ENCODE measurements around the gene MAPRE2. TPM values are rescaled to one million over a fixed set of nuclear protein-coding genes. Genes with fewer than 3 reads are reported as not detected.
"Not testable (repeated sequence)": the region's sequence is repeated elsewhere in the genome, so short reads cannot be mapped to it uniquely, and the experiment has no call there.

MAPRE2 gene
- total RNA-seq, 1 donor from 2014 or later: 101 TPM

DNA sequence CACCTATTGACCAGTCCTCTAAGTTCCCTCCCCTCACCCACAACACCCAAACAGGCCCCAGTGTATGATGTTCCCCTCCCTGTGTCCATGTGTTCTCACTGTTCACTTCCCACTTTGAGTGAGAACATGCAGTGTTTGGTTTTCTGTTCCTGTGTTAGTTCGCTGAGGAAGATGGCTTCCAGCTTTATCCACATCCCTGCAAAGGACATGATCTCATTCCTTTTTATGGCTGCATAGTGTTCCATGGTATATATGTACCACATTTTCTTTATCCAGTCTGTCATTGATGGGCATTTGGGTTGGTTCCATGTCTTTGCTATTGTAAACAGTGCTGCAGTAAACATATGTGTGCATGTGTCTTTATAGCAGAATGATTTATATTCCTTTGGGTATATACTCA, 66.9 kb downstream of the MAPRE2 start:
- ATAC-seq (ENCODE audit: poor library complexity); intact Hi-C loops (cut with DNase I): not testable (repeated sequence)

DNA sequence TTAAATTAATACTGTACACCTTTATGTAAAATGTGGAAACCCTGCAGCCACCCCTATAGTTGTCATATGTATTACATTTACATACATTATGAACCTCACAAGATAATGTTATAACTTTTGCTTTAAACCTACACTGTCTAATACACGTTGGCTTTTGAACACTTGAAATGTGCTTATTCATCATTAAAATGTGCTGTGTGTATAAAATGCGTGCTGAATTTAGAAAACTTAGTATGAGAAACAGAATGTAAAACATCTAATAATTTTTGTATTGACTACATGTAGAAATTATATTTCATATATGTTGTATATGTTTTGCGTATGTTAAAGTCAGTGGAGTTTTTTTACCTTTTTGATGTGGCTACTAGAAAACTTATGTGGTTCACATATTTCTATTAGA, 68.8 kb downstream of the MAPRE2 start:
- intact Hi-C loops (cut with DNase I): no loop called here
- ATAC-seq (ENCODE audit: poor library complexity): no peak
- no peak for DNase-seq

More for the DNA sequence above, 66.9 kb downstream of the MAPRE2 start:
- DNase-seq: not testable (repeated sequence)

DNA sequence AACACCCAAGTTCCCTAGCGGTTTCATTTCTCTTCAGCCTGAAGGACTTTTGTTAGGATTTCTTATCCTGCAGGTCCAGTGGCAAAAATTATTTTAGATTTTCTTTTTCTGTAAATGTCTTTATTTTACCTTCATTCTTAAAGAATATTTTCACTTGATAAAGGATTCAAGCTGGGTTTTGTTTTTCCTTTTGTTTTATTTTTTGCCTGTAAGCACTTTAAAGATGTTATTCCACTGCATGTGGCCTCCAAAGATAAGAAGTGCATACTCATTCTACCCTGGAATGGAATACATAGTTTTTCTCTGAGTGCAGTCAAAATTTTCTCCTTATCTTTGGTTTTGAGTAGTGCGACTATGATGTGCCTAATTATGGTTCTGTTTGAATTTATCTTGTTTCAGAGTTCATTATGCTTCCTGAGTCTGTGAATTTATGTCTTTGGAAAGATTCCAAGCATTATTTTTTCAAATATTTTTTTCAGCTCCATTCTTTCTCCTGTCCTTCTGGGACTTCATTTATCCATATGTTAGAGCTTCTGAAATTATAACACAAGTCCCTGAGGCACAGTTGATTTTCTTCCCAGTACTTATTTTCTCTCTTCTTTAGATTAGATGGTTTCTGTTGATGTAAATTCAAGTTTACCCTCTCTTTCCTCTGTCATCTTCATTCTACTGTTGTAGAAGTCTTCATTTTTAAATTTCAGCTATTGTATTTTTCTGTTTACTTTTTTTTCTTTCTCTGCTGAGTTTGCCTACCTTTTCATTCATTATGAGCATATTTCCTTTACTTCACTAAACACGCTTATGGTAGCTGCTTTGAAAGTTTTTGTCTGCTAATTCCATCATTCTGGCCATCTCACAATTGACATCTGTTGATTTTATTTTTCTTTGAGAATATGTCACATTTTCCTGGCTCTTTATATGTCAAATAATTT, 69.6 kb downstream of the MAPRE2 start:
- intact Hi-C loops (cut with DNase I): no loop called here
- ATAC-seq (ENCODE audit: poor library complexity) (no peak), DNase-seq (no peak)

DNA sequence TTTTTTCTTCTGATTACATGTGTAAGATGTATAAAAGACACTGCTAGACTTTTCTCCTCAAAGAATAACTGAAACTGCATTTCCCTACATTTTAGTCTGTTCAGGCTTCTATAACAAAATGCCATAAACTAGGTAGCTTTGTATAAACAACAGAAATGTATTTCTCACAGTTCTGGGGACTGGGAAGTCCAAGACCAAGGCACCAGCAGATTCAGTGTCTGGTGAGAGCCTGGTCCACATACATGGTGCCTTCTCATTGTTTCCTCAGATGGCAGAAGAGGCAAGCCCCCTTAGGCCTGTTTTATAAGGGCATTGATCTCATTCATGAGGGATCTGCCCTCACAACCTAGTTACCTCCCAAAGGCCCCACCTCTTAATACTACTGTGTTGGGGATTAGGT, 71.5 kb downstream of the MAPRE2 start:
- intact Hi-C loops (cut with DNase I): no loop called here
- DNase-seq (no peak), ATAC-seq (ENCODE audit: poor library complexity) (no peak)

DNA sequence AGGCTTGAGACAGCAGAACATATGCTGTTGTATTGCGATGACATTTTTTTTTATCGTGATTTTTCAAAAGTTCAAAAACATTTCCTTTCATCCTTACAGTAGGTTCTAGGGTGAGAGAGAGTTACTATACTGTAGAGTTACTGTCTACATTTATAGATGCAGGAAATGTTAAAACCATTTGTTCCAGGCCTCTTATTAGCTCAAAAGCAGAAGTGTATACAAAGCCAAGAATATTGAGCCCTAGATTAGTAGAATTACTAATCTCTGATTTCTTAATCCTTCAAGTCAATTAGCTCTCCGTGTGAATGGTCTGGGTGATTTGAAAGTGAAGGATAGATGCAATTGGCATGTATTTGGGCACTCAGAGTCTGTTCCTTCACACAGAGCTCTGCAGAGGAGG, 73.1 kb downstream of the MAPRE2 start:
- no peak for ATAC-seq (ENCODE audit: poor library complexity)
- intact Hi-C loops (cut with DNase I): no loop called here
- no peak for DNase-seq

DNA sequence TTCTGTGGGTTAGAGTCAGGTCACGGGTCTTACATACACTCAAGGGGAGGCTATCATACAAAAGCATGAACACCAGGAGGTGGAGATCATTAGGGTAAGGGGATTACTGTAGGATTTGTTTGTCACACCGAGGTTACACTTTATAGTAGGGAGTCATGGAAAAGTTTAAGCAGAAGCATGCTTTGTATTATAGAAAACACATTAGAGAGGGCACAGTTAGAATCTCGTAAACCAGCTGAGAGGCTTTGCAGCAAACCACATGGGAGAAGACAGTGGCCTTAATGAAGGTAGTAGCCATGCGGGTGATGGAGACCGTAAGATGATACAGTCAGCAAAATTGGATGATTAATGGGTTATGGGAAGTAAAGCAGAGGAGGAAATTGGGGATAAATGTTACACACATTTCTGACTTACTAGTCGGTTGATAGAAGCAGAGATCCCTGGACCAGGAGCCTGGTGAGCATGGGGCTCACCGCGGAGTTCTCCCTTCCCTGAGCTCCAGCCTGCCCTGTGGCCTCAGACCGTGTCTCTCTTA, 75.6 kb downstream of the MAPRE2 start:
- intact Hi-C loops (cut with DNase I): no loop called here
- DNase-seq (no peak), ATAC-seq (ENCODE audit: poor library complexity) (no peak)

DNA sequence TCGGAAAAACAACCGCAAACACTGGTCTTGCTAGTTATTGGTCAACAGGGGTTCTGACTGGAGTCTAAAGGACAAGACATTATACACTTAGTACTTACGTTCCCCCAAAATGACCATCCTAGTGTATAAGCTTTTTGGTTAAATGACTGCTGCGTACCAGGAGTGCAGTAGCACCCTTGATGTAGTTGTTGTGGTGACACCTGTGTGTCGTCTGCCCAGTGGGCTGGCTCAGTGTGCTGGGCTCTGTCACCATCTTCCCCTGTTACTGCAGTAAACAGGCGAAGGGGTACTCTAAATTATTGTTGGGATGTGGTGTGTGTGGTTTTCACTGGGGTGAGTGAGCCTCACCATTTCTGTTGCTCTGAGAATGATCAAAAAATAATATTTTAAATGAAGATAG, 76.2 kb downstream of the MAPRE2 start:
- DNase-seq: no peak
- no peak for ATAC-seq (ENCODE audit: poor library complexity)
- intact Hi-C loops (cut with DNase I): no loop called here

DNA sequence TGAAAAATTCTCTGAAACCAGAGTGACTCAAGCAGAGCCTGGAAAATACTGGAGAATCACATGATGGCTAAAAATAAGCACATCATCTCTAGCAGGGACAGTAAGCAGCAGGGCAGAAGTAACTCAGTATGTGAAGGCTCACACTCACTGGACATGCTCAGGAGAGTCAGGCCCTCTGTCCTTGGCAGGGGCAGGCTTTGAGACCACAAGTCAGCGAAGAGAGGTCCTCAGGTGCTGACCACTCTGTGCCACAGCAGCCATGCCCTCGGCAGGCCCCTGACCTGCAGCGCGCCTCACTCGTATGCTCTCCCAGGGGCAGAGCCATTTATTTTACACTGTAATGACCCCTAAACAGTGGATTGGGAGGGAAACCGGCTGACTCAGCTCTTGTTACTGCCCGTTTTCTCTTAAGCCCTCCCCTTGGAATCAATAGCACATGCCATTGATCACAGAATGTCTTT, 76.8 kb downstream of the MAPRE2 start:
- intact Hi-C loops (cut with DNase I): no loop called here
- peak; percentile 87 for ATAC-seq (ENCODE audit: poor library complexity)
- no peak for DNase-seq

DNA sequence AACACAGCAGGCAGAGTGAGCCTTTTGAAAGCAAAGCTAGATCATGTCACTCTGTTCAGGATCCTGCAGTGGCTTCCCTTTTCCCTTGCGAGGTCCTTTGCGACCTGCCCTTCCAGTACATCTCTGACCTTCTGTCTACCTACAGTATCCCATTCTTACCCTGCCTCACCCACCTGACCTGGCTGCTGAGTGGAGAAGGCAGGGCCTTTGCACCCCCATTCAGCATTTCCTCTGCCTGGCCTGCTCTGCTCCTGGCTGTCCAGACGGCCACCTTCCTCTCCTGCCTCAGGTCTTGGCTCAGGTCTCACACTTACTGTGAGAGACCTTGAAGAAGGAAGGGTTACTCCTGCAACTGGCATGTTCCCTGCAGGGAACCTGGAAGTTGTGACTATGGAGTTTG, 77.4 kb downstream of the MAPRE2 start:
- DNase-seq (no peak), ATAC-seq (ENCODE audit: poor library complexity) (peak; percentile 11)
- intact Hi-C loops (cut with DNase I): no loop called here

DNA sequence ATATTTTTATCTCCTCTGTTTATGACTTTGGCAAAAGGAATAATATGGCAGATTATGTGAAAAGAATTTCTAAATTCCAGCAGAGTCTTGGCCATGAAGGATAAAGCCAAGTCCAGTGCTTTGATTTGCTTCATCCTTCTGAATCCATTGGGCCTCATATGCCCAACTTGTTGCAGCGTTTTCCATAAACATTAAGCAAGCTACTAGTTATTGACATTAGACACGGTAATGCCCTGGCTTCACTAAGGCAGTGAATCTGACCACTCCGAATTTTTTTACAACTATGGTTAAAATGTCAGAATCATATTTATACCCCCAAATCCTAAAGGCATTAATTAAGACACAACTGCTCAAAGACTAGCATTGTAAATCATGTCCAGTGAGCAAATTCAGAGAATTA, 79.8 kb downstream of the MAPRE2 start:
- ATAC-seq (ENCODE audit: poor library complexity): no peak
- intact Hi-C loops (cut with DNase I): no loop called here
- DNase-seq: no peak

DNA sequence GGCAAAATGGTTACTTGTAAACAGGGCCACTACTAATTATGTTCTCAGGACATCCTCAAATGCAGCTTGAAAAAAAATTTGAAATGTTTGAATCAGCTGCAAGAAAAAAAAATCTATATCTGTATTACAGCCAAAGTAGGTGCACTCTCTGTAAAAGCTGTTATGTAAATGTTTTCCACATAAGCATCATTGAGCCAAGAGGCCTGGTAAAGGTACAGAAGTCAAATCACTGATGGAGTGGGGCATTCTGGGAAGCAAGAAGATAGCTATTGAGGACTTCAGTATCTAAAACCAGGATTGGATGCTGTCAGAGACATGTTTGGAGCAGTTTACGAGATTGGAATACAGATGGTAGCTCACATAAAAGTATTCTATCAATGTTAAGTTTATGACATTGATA, 80.3 kb downstream of the MAPRE2 start:
- intact Hi-C loops (cut with DNase I): no loop called here
- ATAC-seq (ENCODE audit: poor library complexity): no peak
- no peak for DNase-seq

DNA sequence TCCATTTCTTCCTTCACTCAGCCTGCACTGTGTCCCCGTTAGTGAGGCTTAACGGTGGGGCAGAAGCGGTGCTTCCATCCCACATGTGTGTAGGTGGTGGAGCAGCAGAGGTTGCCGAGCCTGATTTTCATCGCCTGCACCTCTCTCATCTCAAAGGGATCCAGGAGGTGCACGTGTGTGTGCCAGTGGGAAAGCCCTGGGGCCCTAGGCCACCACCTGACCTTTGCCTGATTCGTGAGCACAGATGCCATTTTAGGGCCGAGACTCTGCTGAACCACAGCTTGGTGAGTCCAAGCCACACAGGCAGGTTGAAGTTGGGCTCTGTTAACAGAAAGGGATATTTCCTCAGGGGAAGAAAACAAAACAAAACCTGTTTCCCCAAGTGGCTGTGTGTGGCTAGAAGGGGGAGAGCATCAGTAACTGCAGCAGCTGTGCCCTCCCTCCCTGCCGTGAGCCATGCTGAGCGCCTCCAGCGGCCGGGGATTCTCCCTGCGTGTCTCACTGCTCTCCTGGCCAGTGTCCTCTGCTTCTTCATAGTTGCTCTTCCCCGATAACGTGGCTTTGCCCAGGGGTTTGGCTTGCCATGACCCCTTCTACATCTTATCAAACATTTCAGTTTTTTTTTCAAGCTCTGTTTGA, 81.5 kb downstream of the MAPRE2 start:
- DNase-seq (no peak), ATAC-seq (ENCODE audit: poor library complexity) (peak; percentile 60)
- intact Hi-C loops (cut with DNase I): no loop called here

DNA sequence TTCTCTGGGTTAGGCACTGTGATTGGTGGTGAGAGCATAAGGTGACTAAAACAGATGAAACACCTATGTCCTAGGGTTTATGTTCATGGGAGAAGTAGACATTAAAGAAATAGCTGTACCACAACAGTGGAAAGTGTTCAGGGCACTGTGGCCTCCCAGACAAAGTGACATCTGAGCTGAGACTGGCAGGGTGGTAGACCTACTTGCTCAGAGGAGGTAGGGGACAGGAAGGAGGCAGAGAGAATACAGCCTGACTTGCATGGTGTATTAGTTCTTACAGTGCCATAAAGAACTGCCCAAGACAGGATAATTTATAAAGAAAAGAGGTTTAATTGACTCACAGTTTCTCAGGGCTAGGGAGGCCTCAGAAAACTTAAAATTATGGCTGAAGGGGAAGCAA, 82.6 kb downstream of the MAPRE2 start:
- ATAC-seq (ENCODE audit: poor library complexity): no peak
- DNase-seq: no peak
- intact Hi-C loops (cut with DNase I): no loop called here

DNA sequence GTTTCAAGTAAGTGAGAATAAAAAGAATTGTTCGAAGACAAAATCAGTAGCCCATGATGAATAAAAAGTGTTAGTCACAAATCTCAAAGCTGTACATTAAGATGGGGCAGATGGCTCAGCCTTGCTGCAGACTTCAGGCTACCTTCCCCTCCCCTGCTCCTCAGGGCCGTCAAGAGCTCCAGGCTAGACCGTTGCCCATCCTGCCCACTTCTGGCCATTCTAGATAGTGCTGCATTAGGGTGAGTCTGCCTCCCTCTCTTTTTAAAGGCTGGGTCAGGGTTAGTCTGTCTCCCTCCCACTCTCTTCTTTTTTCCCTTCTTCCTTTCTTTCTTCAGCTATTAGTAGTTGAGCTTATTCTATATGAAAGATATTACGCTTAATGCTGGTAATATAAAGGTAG, 86.0 kb downstream of the MAPRE2 start:
- intact Hi-C loops (cut with DNase I): no loop called here
- DNase-seq (no peak), ATAC-seq (ENCODE audit: poor library complexity) (no peak)

DNA sequence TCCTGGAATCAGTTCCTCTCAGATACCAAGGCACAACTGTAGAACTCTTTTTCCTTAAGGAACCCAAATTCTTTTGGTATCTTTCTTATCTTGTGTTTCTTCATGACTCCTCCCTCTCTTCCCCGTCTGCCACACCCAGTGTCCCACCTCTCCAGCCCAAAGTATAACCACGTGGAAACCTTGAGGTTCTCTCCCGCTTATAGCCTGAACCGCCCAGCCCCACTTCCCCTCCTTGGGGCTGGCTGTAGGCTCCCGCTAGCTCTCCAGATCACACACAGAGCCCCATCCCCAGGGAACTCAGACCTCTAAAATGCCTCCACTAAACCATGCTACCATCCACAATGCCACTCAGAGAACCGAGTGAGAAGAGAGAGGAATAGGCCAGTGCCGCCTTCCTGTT, 87.5 kb downstream of the MAPRE2 start:
- ATAC-seq (ENCODE audit: poor library complexity) (no peak), DNase-seq (no peak)
- intact Hi-C loops (cut with DNase I): no loop called here

DNA sequence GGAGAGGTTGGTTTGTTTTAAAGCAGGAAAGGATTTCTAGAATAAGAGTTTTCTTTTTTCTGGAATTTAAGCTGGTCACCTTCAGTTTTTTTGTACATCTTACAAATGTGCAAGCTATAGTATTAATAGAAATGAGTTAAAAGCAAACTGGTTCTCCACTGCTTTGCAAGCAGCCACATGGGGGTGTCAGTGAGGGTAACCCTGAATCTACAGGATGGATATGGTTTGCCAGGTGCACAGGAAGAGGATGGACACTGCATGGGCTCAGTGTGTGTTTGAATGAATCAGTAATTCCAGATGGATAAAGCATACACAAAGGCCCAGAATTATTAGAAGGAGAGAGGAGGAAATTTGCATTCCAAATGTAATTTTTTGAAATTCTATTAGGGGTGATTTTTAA, 89.0 kb downstream of the MAPRE2 start:
- DNase-seq (no peak), ATAC-seq (ENCODE audit: poor library complexity) (no peak)
- intact Hi-C loops (cut with DNase I): loop anchor here (5.0 kb wide), 1 partner anchor 88 kb away; the partner anchor contains the start of gene MAPRE2

DNA sequence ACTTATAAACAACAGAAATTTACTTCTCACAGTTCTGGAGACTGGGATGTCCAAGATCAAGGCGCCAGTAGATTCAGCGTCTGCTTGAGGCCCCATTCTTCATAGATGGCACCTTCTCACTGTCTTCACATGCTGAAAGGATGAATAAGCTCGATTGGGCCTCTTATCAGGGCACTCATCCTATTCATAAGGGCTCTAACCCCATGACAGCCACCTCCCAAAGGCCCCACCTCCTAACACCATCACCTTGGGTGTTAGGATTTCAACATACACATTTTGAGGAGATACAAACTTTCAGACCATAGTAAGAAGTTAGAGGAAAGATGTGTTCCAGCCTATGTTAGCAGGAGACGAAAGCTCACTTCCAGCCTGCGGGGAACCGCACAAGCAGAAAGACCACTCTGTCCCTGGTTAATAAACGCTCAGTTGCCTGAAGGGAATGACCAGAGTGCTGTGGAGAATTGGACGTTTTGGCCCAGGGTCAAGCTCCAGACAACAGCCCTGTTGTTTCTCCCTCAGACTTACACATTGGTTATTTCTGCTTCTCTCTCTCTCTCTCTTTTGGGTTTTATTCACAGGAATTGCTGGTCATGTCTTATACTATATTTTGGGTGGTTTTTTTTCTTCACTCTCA, 90.3 kb downstream of the MAPRE2 start:
- intact Hi-C loops (cut with DNase I): loop anchor here (5.0 kb wide), 1 partner anchor 89 kb away; the partner anchor contains the start of gene MAPRE2
- peak; percentile 36 for ATAC-seq (ENCODE audit: poor library complexity)
- no peak for DNase-seq

DNA sequence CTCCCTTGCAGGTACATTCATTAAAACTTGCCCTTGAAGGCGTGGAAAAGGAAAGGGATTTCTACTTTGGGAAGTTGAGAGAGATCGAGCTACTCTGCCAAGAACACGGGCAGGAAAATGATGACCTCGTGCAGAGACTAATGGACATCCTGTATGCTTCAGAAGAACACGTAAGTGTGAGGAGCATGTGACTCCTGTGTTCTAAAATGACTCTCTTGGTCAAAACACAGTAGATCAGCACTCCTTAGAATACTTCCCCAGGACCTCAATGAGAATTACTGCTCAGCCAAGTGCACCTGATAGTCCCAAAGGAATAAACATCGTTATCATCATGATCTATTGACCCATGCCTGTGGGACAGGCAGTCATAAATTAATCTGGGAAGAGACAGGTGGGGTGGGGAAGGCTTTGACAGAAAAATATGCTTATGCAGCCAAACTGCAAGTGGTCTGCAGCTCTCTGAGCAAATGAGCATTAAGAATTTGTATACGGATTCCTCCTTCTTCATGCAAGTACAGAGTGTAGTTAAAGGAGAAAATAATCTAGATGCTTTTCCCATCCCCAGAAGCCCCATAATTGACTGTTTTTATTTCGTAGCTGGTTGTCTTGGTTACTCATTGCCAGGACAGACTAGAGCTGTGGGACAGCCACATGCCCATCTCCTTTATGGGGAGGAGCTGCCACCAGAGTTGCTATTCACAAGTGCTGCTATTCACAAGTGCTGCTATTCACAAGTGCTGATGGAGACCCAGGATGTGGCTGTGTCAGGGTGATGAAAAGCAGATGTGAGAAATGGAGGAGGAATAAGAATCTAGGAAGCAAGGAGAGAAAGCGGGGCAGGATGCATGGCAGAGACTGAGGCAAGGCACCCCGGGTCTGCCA, 91.0 kb downstream of the MAPRE2 start:
- intact Hi-C loops (cut with DNase I): loop anchor here (5.0 kb wide), 1 partner anchor 90 kb away; the partner anchor contains the start of gene MAPRE2
- DNase-seq (no peak), ATAC-seq (ENCODE audit: poor library complexity) (peak; percentile 54)

All from Right ventricle myocardium superior (tissue), 1 donor.